Immature natural killer cell (primary cell): ENCODE data around the gene ZNF276. TPM values are rescaled to one million over a fixed set of nuclear protein-coding genes. Genes with fewer than 3 reads are reported as not detected.

Experiments used
- DNase-seq, 3 donors: peaks; one replicate each; pipeline ENCODE4 v3.0.0; 2022; ENCODE audit warnings: mixed read lengths in 1 of 3
- H3K27ac Mint-ChIP-seq, 6 donors: one replicate each; pipeline ENCODE4 v1.8.0; 2020; ENCODE audit warnings: mixed read lengths in 6 of 6, mild to moderate bottlenecking in 5 of 6, inconsistent platforms in 4 of 6, moderate library complexity in 3 of 6
- H3K27me3 Mint-ChIP-seq, 3 donors: one replicate each; pipeline ENCODE4 v1.8.0; 2020 to 2021; ENCODE audit warnings: low read depth in 3 of 3, mild to moderate bottlenecking in 3 of 3, mixed read lengths in 3 of 3, moderate library complexity in 3 of 3, inconsistent platforms in 1 of 3
- H3K36me3 Mint-ChIP-seq, 3 donors: one replicate each; pipeline ENCODE4 v1.8.0; 2020; ENCODE audit warnings: mixed read lengths in 3 of 3, inconsistent platforms in 2 of 3, mild to moderate bottlenecking in 2 of 3
- H3K4me1 Mint-ChIP-seq, 2 donors: one replicate each; pipeline ENCODE4 v1.8.0; 2020; ENCODE audit warnings: inconsistent platforms in 2 of 2, mild to moderate bottlenecking in 2 of 2, mixed read lengths in 2 of 2, moderate library complexity in 1 of 2
- H3K4me3 Mint-ChIP-seq, 5 donors: one replicate each; pipeline ENCODE4 v1.8.0; 2020; ENCODE audit warnings: mild to moderate bottlenecking in 5 of 5, mixed read lengths in 5 of 5, inconsistent platforms in 3 of 5, moderate library complexity in 3 of 5
- H3K9me3 Mint-ChIP-seq, 6 donors: one replicate each; pipeline ENCODE4 v1.8.0; 2020; ENCODE audit warnings: mild to moderate bottlenecking in 6 of 6, mixed read lengths in 6 of 6, inconsistent platforms in 4 of 6, moderate library complexity in 3 of 6
- polyA plus RNA-seq, 3 donors: library from polyadenylated mRNA; unstranded; fragments of 300-500 nt; fragmentation: Illumina TruSeq; gene quantifications; one replicate each; pipeline ENCODE4 v1.2.3, GENCODE V29; 2021

Gene ZNF276
- polyA plus RNA-seq, 3 donors from 2014 or later: 20.6 to 91.6 (median 30.0) TPM

- no peak for DNase-seq
- peaks cover 3 to 6% of the 10 kb centered on the region in 2 donors for H3K4me1 Mint-ChIP-seq
- H3K36me3 Mint-ChIP-seq: no peaks in the 10 kb centered on the region
- H3K27ac Mint-ChIP-seq: no peak overlapping the region
- no peak overlapping the region for H3K4me3 Mint-ChIP-seq
- H3K27me3 Mint-ChIP-seq: peaks cover 2 to 7% (median 2%) of the 10 kb centered on the region in 3 donors
- H3K9me3 Mint-ChIP-seq: no peaks in the 10 kb centered on the region
These were observed 10.4 kb upstream of the ZNF276 start for GRCh38 chr16:89710709-89711564.

- Mint-ChIP-seq H3K36me3 (no peaks in the 10 kb centered on the region), H3K4me3 (peak overlapping the region in 1 of 5 donors; percentile 41), H3K27ac (no peak overlapping the region), H3K4me1 (peaks cover 0 to 4% of the 10 kb centered on the region in 2 donors), H3K9me3 (no peaks in the 10 kb centered on the region), H3K27me3 (peaks cover 2 to 5% (median 2%) of the 10 kb centered on the region in 3 donors)
- peak; percentile 68 to 79 (median 69) for DNase-seq
These were observed 9.6 kb upstream of the ZNF276 start for GRCh38 chr16:89711601-89712273.

GRCh38 chr16:89712274-89712781 is 9.0 kb upstream of the ZNF276 start:
- Mint-ChIP-seq H3K9me3 (no peaks in the 10 kb centered on the region), H3K4me1 (peaks cover 0 to 5% of the 10 kb centered on the region in 2 donors), H3K27me3 (peaks cover 2 to 5% (median 2%) of the 10 kb centered on the region in 3 donors), H3K36me3 (no peaks in the 10 kb centered on the region), H3K4me3 (peak overlapping the region in 2 of 5 donors; percentile 35 to 44), H3K27ac (no peak overlapping the region)
- DNase-seq: no peak

GRCh38 chr16:89716493-89716892 is 4.8 kb upstream of the ZNF276 start:
- H3K27ac Mint-ChIP-seq: no peak overlapping the region

GRCh38 chr16:89716916-89717687 is 4.2 kb upstream of the ZNF276 start:
- H3K9me3 Mint-ChIP-seq: no peaks in the 10 kb centered on the region
- H3K27me3 Mint-ChIP-seq: peaks cover 11 to 23% (median 14%) of the 10 kb centered on the region in 3 donors
- no peak overlapping the region for H3K4me3 Mint-ChIP-seq

More at GRCh38 chr16:89716493-89716892, 4.8 kb upstream of the ZNF276 start:
- Mint-ChIP-seq H3K4me1 (peaks cover 13 to 18% of the 10 kb centered on the region in 2 donors), H3K27me3 (peaks cover 9 to 21% (median 12%) of the 10 kb centered on the region in 3 donors), H3K9me3 (no peaks in the 10 kb centered on the region), H3K36me3 (no peaks in the 10 kb centered on the region), H3K4me3 (no peak overlapping the region)
- DNase-seq: no peak

GRCh38 chr16:89717688-89718505 is 3.4 kb upstream of the ZNF276 start:
- Mint-ChIP-seq H3K27ac (no peak overlapping the region), H3K4me3 (peak overlapping the region in 2 of 5 donors; percentile 10 to 15), H3K4me1 (peaks cover 19 to 20% of the 10 kb centered on the region in 2 donors), H3K36me3 (peaks cover 3 to 4% (median 4%) of the 10 kb centered on the region in 3 donors), H3K9me3 (no peaks in the 10 kb centered on the region), H3K27me3 (peaks cover 18 to 31% (median 20%) of the 10 kb centered on the region in 3 donors)
- no peak for DNase-seq

More at GRCh38 chr16:89716916-89717687, 4.2 kb upstream of the ZNF276 start:
- Mint-ChIP-seq H3K27ac (no peak overlapping the region), H3K4me1 (peaks cover 13 to 18% of the 10 kb centered on the region in 2 donors), H3K36me3 (no peaks in the 10 kb centered on the region)
- DNase-seq: no peak

GRCh38 chr16:89720551-89720812 is 855 bp upstream of the ZNF276 start:
- Mint-ChIP-seq H3K27me3 (peaks cover 26 to 42% (median 37%) of the 10 kb centered on the region in 3 donors), H3K27ac (peak overlapping the region in 5 of 6 donors; percentile 61 to 79 (median 72)), H3K4me3 (peak overlapping the region; percentile 69 to 81 (median 76)), H3K36me3 (peaks cover 9 to 14% (median 10%) of the 10 kb centered on the region in 3 donors), H3K9me3 (no peaks in the 10 kb centered on the region), H3K4me1 (peaks cover 38 to 39% of the 10 kb centered on the region in 2 donors)
- no peak for DNase-seq

GRCh38 chr16:89721546-89722391 is 432 bp downstream of the ZNF276 start:
- Mint-ChIP-seq H3K27ac (peak overlapping the region; percentile 99 to 100 (median 100)), H3K9me3 (no peaks in the 10 kb centered on the region), H3K4me1 (peaks cover 39 to 47% of the 10 kb centered on the region in 2 donors), H3K36me3 (peaks cover 9 to 14% (median 11%) of the 10 kb centered on the region in 3 donors), H3K4me3 (peak overlapping the region; percentile 93 to 99 (median 97)), H3K27me3 (peaks cover 26 to 45% (median 37%) of the 10 kb centered on the region in 3 donors)
- DNase-seq: peak; percentile 93 to 94 (median 93)

- Mint-ChIP-seq H3K36me3 (peaks cover 17 to 22% (median 17%) of the 10 kb centered on the region in 3 donors), H3K27ac (peak overlapping the region; percentile 99 to 100 (median 100)), H3K4me3 (peak overlapping the region; percentile 93 to 99 (median 97)), H3K4me1 (peaks cover 48 to 54% of the 10 kb centered on the region in 2 donors), H3K27me3 (peaks cover 29 to 51% (median 43%) of the 10 kb centered on the region in 3 donors), H3K9me3 (no peaks in the 10 kb centered on the region)
- DNase-seq: peak; percentile 81 to 89 (median 88)
These were observed 1.3 kb downstream of the ZNF276 start for GRCh38 chr16:89722392-89723278.

- Mint-ChIP-seq H3K9me3 (no peaks in the 10 kb centered on the region), H3K27ac (peak overlapping the region; percentile 99 to 100 (median 100)), H3K4me1 (peaks cover 52 to 56% of the 10 kb centered on the region in 2 donors), H3K36me3 (peaks cover 20 to 26% (median 21%) of the 10 kb centered on the region in 3 donors), H3K27me3 (peaks cover 35 to 57% (median 48%) of the 10 kb centered on the region in 3 donors), H3K4me3 (peak overlapping the region; percentile 93 to 99 (median 97))
- DNase-seq: peak; percentile 94 to 95 (median 95)
These were observed 2.2 kb downstream of the ZNF276 start for GRCh38 chr16:89723279-89724250.
